ENCODE results near the gene EVX2. TPM values are rescaled to one million over a fixed set of nuclear protein-coding genes. Genes with fewer than 3 reads are reported as not detected.

EVX2 gene
- total and polyA plus RNA-seq, 4 donors: not detected

- Histone ChIP-seq H3K9me3 (ENCODE audit: control insufficient read depth in 4 of 4, low read length in 3 of 4) (peaks cover 0 to 11% (median 0%) of the 10 kb centered on the region in 4 donors), H3K27ac (ENCODE audit: low read depth in 1 of 2, low read length in 2 of 2) (no peak overlapping the region), H3K36me3 (ENCODE audit: control insufficient read depth in 4 of 4, insufficient read depth in 3 of 4, low read depth in 1 of 4, low read length in 3 of 4) (no peaks in the 10 kb centered on the region), H3K27me3 (ENCODE audit: control insufficient read depth in 4 of 4, insufficient read depth in 4 of 4, low read length in 3 of 4) (peaks cover 5 to 65% (median 25%) of the 10 kb centered on the region in 4 donors), H3K9ac (ENCODE audit: low read depth in 1 of 2, low read length in 2 of 2) (no peak overlapping the region), H3K4me1 (ENCODE audit: control insufficient read depth in 4 of 4, insufficient read depth in 4 of 4, low read length in 3 of 4) (peaks cover 2 to 14% (median 6%) of the 10 kb centered on the region in 4 donors), H3K4me3 (ENCODE audit: low read depth in 1 of 3, low read length in 3 of 3) (peak overlapping the region in 1 of 3 donors; percentile 44)
- WGBS: 4% methylated on average over 100 of the region's 100 CpGs
- TF ChIP-seq RAD21 (IDR thresholded peaks at IDR 0.05) (no peak), REST (IDR thresholded peaks at IDR 0.05) (no peak), HNF4G (IDR thresholded peaks at IDR 0.05) (no peak), YY1 (IDR thresholded peaks at IDR 0.05) (no peak), CTCF (IDR thresholded peaks at IDR 0.05; ENCODE audit: low read depth, low read length, missing input control) (no peak), HNF4A (conservative IDR thresholded peaks at IDR 0.05) (no peak), ATF3 (IDR thresholded peaks at IDR 0.05) (no peak), NR2F2 (IDR thresholded peaks at IDR 0.05) (no peak), FOXA2 (IDR thresholded peaks at IDR 0.05) (no peak), GABPA (IDR thresholded peaks at IDR 0.05 in 1 of 2, conservative IDR thresholded peaks at IDR 0.05 in 1 of 2) (no peak), JUND (IDR thresholded peaks at IDR 0.05) (no peak), EGR1 (IDR thresholded peaks at IDR 0.05; ENCODE audit: low read depth in 2 of 2) (no peak), ZBTB33 (IDR thresholded peaks at IDR 0.05) (no peak), SP1 (IDR thresholded peaks at IDR 0.05) (no peak)
- no peak for DNase-seq (ENCODE audit: low spot score)
Measured at GRCh38 chr2:176130147-176130956, 46.6 kb upstream of the EVX2 start.

- H3K27me3 ChIP-seq (ENCODE audit: control insufficient read depth in 4 of 4, insufficient read depth in 4 of 4, low read length in 3 of 4): peaks cover 8 to 66% (median 24%) of the 10 kb centered on the region in 4 donors
- no peaks in the 10 kb centered on the region for H3K36me3 ChIP-seq (ENCODE audit: control insufficient read depth in 4 of 4, insufficient read depth in 3 of 4, low read depth in 1 of 4, low read length in 3 of 4)
- peaks cover 2 to 14% (median 6%) of the 10 kb centered on the region in 4 donors for H3K4me1 ChIP-seq (ENCODE audit: control insufficient read depth in 4 of 4, insufficient read depth in 4 of 4, low read length in 3 of 4)
- no peak overlapping the region for H3K27ac ChIP-seq (ENCODE audit: low read depth in 1 of 2, low read length in 2 of 2)
- WGBS: 5% methylated on average over 43 of the region's 43 CpGs
- H3K9ac ChIP-seq (ENCODE audit: low read depth in 1 of 2, low read length in 2 of 2): no peak overlapping the region
- peak overlapping the region in 1 of 3 donors; percentile 44 for H3K4me3 ChIP-seq (ENCODE audit: low read depth in 1 of 3, low read length in 3 of 3)
- peaks cover 0 to 11% (median 0%) of the 10 kb centered on the region in 4 donors for H3K9me3 ChIP-seq (ENCODE audit: control insufficient read depth in 4 of 4, low read length in 3 of 4)
- no peak for DNase-seq (ENCODE audit: low spot score)
- TF ChIP-seq RXRA (IDR thresholded peaks at IDR 0.05) (no peak), CTCF (IDR thresholded peaks at IDR 0.05; ENCODE audit: low read depth, low read length, missing input control) (no peak), EGR1 (IDR thresholded peaks at IDR 0.05; ENCODE audit: low read depth in 2 of 2) (no peak), HNF4A (conservative IDR thresholded peaks at IDR 0.05) (no peak), SP1 (IDR thresholded peaks at IDR 0.05) (no peak), ATF3 (IDR thresholded peaks at IDR 0.05) (no peak), REST (IDR thresholded peaks at IDR 0.05) (no peak), GABPA (IDR thresholded peaks at IDR 0.05 in 1 of 2, conservative IDR thresholded peaks at IDR 0.05 in 1 of 2) (no peak), FOXA2 (IDR thresholded peaks at IDR 0.05) (no peak), FOXA1 (IDR thresholded peaks at IDR 0.05) (no peak), RAD21 (IDR thresholded peaks at IDR 0.05) (no peak)
Measured at GRCh38 chr2:176129813-176130146, 46.0 kb upstream of the EVX2 start.

Measured in liver (tissue), 9 donors.